Measurements from ENCODE around the gene RBL2.
A peak's percentile ranks its signal among the peaks of the same experiment; 100 is the strongest.
"Not testable (repeated sequence)": the region's sequence is repeated elsewhere in the genome, so short reads cannot be mapped to it uniquely, and the experiment has no call there.

Gene RBL2, protein sequence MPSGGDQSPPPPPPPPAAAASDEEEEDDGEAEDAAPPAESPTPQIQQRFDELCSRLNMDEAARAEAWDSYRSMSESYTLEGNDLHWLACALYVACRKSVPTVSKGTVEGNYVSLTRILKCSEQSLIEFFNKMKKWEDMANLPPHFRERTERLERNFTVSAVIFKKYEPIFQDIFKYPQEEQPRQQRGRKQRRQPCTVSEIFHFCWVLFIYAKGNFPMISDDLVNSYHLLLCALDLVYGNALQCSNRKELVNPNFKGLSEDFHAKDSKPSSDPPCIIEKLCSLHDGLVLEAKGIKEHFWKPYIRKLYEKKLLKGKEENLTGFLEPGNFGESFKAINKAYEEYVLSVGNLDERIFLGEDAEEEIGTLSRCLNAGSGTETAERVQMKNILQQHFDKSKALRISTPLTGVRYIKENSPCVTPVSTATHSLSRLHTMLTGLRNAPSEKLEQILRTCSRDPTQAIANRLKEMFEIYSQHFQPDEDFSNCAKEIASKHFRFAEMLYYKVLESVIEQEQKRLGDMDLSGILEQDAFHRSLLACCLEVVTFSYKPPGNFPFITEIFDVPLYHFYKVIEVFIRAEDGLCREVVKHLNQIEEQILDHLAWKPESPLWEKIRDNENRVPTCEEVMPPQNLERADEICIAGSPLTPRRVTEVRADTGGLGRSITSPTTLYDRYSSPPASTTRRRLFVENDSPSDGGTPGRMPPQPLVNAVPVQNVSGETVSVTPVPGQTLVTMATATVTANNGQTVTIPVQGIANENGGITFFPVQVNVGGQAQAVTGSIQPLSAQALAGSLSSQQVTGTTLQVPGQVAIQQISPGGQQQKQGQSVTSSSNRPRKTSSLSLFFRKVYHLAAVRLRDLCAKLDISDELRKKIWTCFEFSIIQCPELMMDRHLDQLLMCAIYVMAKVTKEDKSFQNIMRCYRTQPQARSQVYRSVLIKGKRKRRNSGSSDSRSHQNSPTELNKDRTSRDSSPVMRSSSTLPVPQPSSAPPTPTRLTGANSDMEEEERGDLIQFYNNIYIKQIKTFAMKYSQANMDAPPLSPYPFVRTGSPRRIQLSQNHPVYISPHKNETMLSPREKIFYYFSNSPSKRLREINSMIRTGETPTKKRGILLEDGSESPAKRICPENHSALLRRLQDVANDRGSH

DNA sequence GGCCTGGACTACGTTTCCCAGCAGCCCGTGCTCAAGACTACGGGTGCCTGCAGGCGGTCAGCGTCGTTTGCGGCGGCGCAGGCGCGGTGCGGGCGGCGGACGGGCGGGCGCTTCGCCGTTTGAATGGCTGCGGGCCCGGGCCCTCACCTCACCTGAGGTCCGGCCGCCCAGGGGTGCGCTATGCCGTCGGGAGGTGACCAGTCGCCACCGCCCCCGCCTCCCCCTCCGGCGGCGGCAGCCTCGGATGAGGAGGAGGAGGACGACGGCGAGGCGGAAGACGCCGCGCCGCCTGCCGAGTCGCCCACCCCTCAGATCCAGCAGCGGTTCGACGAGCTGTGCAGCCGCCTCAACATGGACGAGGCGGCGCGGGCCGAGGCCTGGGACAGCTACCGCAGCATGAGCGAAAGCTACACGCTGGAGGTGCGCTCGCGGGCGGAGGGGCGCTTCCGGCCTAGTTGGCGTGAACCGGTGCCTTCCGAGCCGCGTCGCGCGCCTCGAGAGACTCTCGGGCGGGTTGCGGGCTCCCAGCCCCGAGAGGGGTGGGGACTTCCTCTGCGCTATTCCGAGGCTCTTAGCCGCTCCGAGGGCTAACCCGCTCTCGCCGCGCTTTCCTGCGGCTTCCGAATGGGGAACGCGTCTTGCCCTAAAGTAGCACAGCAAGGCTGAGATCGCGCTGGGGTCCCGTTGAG lies at the start of gene RBL2:
RBL2 (plus strand) TSS at position 95 of the 689 bp plus-strand sequence; CDS start at position 181, 86 bp downstream.
- H3K4me3 ChIP-seq (ENCODE audit: low read length): peak within 1 kb of the TSS; percentile 100
- peaks cover 12% of the 10 kb centered on the region for H3K4me1 ChIP-seq (ENCODE audit: control insufficient read depth, low read depth, low read length)
- no peaks in the 10 kb centered on the region for H3K36me3 ChIP-seq (ENCODE audit: control insufficient read depth, low read depth, low read length)
- H3K27me3 ChIP-seq (ENCODE audit: control insufficient read depth, insufficient read depth, low read length): no peaks in the 10 kb centered on the region
- peak within 1 kb of the TSS; percentile 63 for H3K9ac ChIP-seq (ENCODE audit: low read length)
- H3K9me3 ChIP-seq (ENCODE audit: control insufficient read depth, low read depth, low read length): no peaks in the 10 kb centered on the region
- H3K27ac ChIP-seq (ENCODE audit: low read length): peak within 1 kb of the TSS; percentile 59

DNA sequence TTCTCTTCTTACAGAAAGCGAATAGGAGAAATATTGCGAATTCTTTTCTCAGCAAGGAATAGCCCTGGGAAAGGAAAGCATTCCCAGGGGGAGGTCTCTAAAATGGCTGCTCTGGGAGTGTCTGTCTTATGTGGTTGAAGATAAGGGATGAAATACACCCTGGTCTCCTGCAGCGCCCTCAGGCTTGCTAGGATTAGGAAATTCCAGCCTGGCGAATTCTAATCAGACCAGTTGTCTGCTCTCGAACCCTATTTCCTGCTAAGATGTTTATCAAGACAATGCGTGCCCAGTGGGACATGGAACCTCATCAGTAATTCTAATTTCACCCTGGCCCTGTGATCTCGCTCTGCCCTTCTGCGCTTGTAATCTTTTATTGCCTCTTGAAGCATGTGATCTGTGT lies 49.7 kb upstream of the RBL2 start:
- H3K27ac ChIP-seq (ENCODE audit: low read length); H3K4me3 ChIP-seq (ENCODE audit: low read length); H3K36me3 ChIP-seq (ENCODE audit: control insufficient read depth, low read depth, low read length); H3K27me3 ChIP-seq (ENCODE audit: control insufficient read depth, insufficient read depth, low read length); H3K4me1 ChIP-seq (ENCODE audit: control insufficient read depth, low read depth, low read length); H3K9ac ChIP-seq (ENCODE audit: low read length): not testable (repeated sequence)
- peaks cover 16% of the 10 kb centered on the region for H3K9me3 ChIP-seq (ENCODE audit: control insufficient read depth, low read depth, low read length)

DNA sequence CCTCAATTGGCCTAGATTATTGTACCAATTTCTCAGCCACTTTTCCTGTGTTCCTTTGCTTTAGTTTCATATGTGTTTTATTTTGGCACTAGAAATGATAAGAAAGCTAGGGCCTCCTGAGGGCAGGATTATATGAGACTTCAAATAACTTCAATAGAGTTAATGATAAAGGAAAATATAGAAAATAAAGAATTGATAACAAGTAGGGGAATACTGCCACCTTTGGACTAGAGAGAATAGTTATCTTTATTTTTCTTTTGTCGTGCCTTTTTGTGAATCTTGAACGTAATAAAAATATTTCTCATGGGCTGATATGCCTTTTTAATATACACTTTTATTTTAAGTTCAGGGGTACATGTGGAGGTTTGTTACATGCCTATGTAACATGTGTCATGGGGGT lies 29.3 kb upstream of the RBL2 start:
- Histone ChIP-seq H3K27ac (ENCODE audit: low read length) (no peak overlapping the region), H3K9ac (ENCODE audit: low read length) (no peak overlapping the region), H3K4me1 (ENCODE audit: control insufficient read depth, low read depth, low read length) (no peaks in the 10 kb centered on the region), H3K9me3 (ENCODE audit: control insufficient read depth, low read depth, low read length) (no peaks in the 10 kb centered on the region), H3K4me3 (ENCODE audit: low read length) (no peak overlapping the region), H3K36me3 (ENCODE audit: control insufficient read depth, low read depth, low read length) (no peaks in the 10 kb centered on the region), H3K27me3 (ENCODE audit: control insufficient read depth, insufficient read depth, low read length) (no peaks in the 10 kb centered on the region)

DNA sequence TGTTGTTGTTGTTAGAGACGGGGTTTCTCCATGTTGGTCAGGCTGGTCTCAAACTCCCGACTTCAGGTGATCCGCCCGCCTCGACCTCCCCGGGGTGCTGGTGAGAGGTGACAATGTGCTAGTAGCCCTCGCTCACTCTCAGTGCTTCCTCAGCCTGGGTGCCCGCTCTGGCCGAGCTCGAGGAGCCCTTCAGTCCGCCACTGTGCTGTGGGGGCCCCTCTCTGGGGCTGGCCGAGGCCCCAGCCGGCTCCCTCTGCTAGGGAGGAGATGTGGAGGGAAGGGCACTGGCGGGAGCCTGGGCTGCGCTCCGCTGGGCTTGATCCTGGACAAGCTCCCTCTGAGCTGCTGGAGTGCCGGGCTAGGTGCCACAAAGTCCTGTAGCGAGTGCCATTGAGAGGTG lies 21.7 kb upstream of the RBL2 start:
- H3K4me1 ChIP-seq (ENCODE audit: control insufficient read depth, low read depth, low read length): peaks cover 6% of the 10 kb centered on the region
- no peak overlapping the region for H3K4me3 ChIP-seq (ENCODE audit: low read length)
- H3K36me3 ChIP-seq (ENCODE audit: control insufficient read depth, low read depth, low read length): no peaks in the 10 kb centered on the region
- H3K27ac ChIP-seq (ENCODE audit: low read length): no peak overlapping the region
- H3K27me3 ChIP-seq (ENCODE audit: control insufficient read depth, insufficient read depth, low read length): no peaks in the 10 kb centered on the region
- no peaks in the 10 kb centered on the region for H3K9me3 ChIP-seq (ENCODE audit: control insufficient read depth, low read depth, low read length)
- H3K9ac ChIP-seq (ENCODE audit: low read length): no peak overlapping the region

DNA sequence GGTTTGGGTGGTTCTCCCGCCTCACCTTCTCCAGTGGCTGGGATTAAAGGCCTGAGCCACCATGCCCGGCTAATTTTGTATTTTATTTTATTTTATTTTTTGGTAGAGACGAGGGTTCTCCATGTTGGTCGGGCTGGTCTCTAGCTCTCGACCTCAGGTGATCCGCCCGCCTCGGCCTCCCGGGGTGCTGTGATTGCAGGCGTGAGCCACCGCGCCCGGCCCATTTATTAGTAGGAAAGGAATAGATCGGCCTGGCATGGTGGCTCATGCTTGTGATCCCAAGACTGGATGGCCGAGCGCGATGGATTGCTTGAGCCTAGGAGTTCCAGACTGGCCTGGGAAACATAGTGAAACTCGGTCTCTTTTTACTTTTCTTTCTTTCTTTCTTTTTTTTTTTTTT lies 20.4 kb upstream of the RBL2 start:
- H3K27ac ChIP-seq (ENCODE audit: low read length): no peak overlapping the region
- H3K9ac ChIP-seq (ENCODE audit: low read length): no peak overlapping the region
- no peaks in the 10 kb centered on the region for H3K27me3 ChIP-seq (ENCODE audit: control insufficient read depth, insufficient read depth, low read length)
- no peak overlapping the region for H3K4me3 ChIP-seq (ENCODE audit: low read length)
- peaks cover 6% of the 10 kb centered on the region for H3K4me1 ChIP-seq (ENCODE audit: control insufficient read depth, low read depth, low read length)
- H3K36me3 ChIP-seq (ENCODE audit: control insufficient read depth, low read depth, low read length): no peaks in the 10 kb centered on the region
- no peaks in the 10 kb centered on the region for H3K9me3 ChIP-seq (ENCODE audit: control insufficient read depth, low read depth, low read length)

DNA sequence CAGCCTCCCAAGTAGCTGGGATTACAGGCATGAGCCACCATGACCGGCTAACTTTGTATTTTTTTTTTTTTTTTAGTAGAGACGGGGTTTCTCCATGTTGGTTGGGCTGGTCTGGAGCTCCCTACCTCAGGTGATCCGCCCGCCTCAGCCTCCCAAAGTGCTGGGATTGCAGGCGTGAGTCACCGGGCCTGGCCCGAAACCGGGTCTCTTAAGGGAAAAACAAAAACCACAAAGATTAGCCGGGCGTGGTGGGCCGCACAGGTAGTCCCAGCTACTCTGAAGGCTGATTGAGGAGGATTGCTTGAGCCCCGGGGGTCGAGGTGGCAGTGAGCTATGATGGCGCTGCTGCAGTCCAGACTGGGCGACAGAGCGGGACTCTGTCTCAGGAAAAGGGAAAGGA lies 19.9 kb upstream of the RBL2 start:
- H3K27me3 ChIP-seq (ENCODE audit: control insufficient read depth, insufficient read depth, low read length): no peaks in the 10 kb centered on the region
- no peaks in the 10 kb centered on the region for H3K36me3 ChIP-seq (ENCODE audit: control insufficient read depth, low read depth, low read length)
- no peak overlapping the region for H3K4me3 ChIP-seq (ENCODE audit: low read length)
- no peaks in the 10 kb centered on the region for H3K9me3 ChIP-seq (ENCODE audit: control insufficient read depth, low read depth, low read length)
- H3K9ac ChIP-seq (ENCODE audit: low read length): no peak overlapping the region
- H3K4me1 ChIP-seq (ENCODE audit: control insufficient read depth, low read depth, low read length): peaks cover 6% of the 10 kb centered on the region
- no peak overlapping the region for H3K27ac ChIP-seq (ENCODE audit: low read length)

DNA sequence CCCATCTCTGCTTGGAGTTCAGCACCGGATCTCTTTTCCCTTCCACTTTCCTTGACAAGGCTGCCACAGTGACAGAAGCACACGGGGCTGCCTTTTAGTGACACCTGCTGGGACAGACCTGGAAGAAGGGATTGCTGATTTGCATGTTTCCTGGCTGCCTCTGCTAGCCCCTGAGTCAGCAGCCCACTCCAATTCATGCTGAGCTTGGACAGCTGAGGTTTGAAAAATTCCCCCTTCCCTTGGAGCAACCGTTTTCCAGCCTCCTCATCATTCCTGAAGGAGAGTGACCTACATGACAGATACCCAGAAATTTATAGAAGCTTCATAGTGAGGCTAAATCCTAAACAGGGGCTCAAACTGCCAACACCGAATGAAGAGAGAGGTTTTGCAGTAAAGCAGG lies 18.8 kb upstream of the RBL2 start:
- no peaks in the 10 kb centered on the region for H3K36me3 ChIP-seq (ENCODE audit: control insufficient read depth, low read depth, low read length)
- H3K4me1 ChIP-seq (ENCODE audit: control insufficient read depth, low read depth, low read length): peaks cover 6% of the 10 kb centered on the region
- H3K27me3 ChIP-seq (ENCODE audit: control insufficient read depth, insufficient read depth, low read length): no peaks in the 10 kb centered on the region
- H3K9ac ChIP-seq (ENCODE audit: low read length): no peak overlapping the region
- H3K4me3 ChIP-seq (ENCODE audit: low read length): no peak overlapping the region
- H3K27ac ChIP-seq (ENCODE audit: low read length): no peak overlapping the region
- H3K9me3 ChIP-seq (ENCODE audit: control insufficient read depth, low read depth, low read length): no peaks in the 10 kb centered on the region

DNA sequence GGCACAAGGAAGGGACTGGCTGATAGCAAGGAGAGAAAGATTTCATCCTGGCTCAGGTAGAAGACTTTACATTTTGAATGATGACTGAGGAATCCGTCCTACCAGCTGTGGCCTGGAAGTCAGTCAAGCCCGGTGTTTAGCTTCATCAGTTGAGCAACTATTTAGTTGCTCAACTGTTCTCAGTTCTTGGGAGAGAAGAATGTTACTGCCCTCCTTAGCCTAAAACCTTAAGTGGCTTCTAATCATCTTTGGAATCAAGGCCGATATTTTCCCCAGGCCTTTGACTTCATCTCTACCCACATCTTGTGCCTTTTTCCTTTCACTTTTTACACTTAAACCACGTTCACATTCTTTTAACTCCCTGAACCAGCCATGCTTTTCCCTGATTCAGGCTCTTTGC lies 17.3 kb upstream of the RBL2 start:
- Histone ChIP-seq H3K36me3 (ENCODE audit: control insufficient read depth, low read depth, low read length) (no peaks in the 10 kb centered on the region), H3K27me3 (ENCODE audit: control insufficient read depth, insufficient read depth, low read length) (no peaks in the 10 kb centered on the region), H3K9ac (ENCODE audit: low read length) (no peak overlapping the region), H3K4me1 (ENCODE audit: control insufficient read depth, low read depth, low read length) (peaks cover 6% of the 10 kb centered on the region), H3K9me3 (ENCODE audit: control insufficient read depth, low read depth, low read length) (peaks cover 4% of the 10 kb centered on the region), H3K27ac (ENCODE audit: low read length) (no peak overlapping the region), H3K4me3 (ENCODE audit: low read length) (no peak overlapping the region)

DNA sequence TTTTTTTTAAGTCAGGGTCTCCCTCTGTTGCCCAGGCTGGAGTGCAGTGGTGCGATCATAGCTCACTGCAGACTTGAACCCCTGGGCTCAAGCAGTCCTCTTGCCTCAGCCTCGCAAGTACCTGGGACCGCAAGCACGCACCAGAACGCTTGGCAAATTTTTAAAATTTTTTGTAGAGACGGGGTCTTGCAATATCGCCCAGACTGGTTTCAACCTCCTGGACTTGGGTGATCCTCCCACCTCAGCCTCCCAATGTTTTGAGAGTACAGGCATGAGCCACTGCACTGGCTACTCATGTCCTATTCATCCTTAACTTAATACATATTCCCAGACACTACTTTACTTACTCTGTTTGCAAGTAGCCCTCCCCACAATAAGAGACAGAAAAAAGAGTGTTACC lies 16.3 kb upstream of the RBL2 start:
- no peak overlapping the region for H3K9ac ChIP-seq (ENCODE audit: low read length)
- H3K27ac ChIP-seq (ENCODE audit: low read length): no peak overlapping the region
- H3K4me3 ChIP-seq (ENCODE audit: low read length): no peak overlapping the region
- no peaks in the 10 kb centered on the region for H3K36me3 ChIP-seq (ENCODE audit: control insufficient read depth, low read depth, low read length)
- peaks cover 6% of the 10 kb centered on the region for H3K4me1 ChIP-seq (ENCODE audit: control insufficient read depth, low read depth, low read length)
- no peaks in the 10 kb centered on the region for H3K27me3 ChIP-seq (ENCODE audit: control insufficient read depth, insufficient read depth, low read length)
- H3K9me3 ChIP-seq (ENCODE audit: control insufficient read depth, low read depth, low read length): peaks cover 4% of the 10 kb centered on the region

DNA sequence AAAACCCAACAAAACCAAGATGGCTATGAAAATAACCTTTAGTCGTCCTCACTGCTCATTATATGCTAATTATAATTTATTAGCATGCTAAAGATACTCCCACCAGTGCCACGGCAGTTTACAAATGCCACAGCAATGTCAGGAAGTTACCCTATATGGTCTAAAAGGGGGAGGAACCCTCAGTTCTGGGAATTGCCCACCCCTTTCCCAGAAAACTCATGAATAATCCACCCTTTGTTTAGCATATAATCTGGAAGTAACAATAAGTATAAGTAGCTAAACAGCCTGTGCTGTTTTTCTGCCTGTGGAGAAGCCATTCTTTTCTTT lies 14.9 kb upstream of the RBL2 start:
- H3K4me3 ChIP-seq (ENCODE audit: low read length); H3K27ac ChIP-seq (ENCODE audit: low read length); H3K4me1 ChIP-seq (ENCODE audit: control insufficient read depth, low read depth, low read length); H3K9ac ChIP-seq (ENCODE audit: low read length); H3K36me3 ChIP-seq (ENCODE audit: control insufficient read depth, low read depth, low read length); H3K27me3 ChIP-seq (ENCODE audit: control insufficient read depth, insufficient read depth, low read length): not testable (repeated sequence)
- H3K9me3 ChIP-seq (ENCODE audit: control insufficient read depth, low read depth, low read length): peaks cover 14% of the 10 kb centered on the region

DNA sequence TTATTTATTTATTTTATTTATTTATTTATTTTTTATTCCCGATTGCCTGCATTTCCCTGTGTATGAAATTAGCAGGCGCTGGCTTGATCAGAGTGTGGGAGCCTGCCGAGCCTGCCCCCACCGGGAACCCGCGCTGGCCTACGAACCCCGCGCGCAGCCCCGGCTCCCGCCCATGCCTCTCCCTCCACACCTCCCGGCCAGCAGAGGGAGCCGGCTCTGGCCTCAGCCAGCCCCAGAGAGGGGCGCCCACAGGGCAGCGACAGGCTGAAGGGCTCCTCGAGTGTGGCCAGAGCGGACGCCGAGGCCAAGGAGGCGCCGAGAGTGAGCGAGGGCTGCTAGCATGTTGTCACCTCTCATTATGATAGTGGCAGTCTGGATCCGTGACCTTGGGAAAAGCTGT lies 13.0 kb upstream of the RBL2 start:
- no peaks in the 10 kb centered on the region for H3K36me3 ChIP-seq (ENCODE audit: control insufficient read depth, low read depth, low read length)
- no peak overlapping the region for H3K4me3 ChIP-seq (ENCODE audit: low read length)
- H3K4me1 ChIP-seq (ENCODE audit: control insufficient read depth, low read depth, low read length): no peaks in the 10 kb centered on the region
- no peak overlapping the region for H3K9ac ChIP-seq (ENCODE audit: low read length)
- H3K27ac ChIP-seq (ENCODE audit: low read length): no peak overlapping the region
- peaks cover 22% of the 10 kb centered on the region for H3K9me3 ChIP-seq (ENCODE audit: control insufficient read depth, low read depth, low read length)
- no peaks in the 10 kb centered on the region for H3K27me3 ChIP-seq (ENCODE audit: control insufficient read depth, insufficient read depth, low read length)
